ENCODE measurements around the gene ZMYND19.
A peak's percentile ranks its signal among the peaks of the same experiment; 100 is the strongest.

Gene ZMYND19

GRCh38 chr9:137612741-137613142, 22.4 kb upstream of the ZMYND19 start:
- no peak overlapping the region for H3K9ac ChIP-seq (ENCODE audit: low read length)

DNA sequence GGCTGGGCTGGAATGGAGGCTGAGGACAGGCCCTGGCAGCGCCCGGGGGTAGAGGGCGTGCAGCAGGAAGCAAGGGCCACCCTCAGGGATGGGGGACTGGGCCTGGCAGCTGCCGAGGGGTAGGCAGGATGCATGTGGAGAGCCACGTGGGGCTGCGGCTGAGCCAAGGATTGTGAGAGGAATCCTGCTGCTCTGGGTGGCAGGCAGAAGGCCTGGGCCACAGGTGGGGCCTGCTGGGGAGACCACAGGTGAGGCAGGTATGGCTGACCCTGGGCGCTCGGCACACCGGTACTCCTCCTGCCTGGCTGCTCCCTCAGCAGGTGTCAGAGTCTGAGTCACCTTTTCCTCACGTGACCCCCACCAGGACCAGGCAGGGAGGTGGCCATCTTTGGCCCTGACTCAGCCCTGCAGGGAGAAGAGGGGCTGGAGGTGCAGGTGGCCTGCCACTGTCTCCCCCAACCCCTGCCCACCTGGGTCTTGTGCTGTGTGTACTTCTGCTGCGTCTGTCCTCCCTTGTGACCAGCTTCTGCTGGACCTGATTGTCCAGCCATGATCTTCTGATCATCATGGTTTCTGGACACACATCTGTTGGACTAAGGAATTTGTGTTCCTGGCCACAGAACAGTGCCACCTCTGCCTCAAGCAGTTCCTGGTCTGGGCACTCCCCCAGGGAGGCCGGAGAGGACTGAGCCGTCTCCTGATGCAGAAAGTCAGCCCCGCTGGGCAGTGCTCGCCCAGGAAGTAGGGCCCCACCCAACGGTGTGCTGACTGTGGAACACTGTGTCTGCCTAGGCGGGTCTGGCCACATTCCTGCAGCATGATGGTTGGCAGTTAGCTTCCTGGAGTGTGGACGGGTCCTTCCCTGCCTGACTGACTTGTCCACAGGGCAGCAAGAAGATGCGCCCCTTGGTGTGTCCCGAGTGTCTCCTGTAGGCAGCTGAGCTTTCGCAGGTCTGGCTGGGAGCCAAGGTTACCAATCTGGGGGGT, 21.6 kb upstream of the ZMYND19 start:
- Histone ChIP-seq H3K36me3 (replicated peaks; ENCODE audit: insufficient read depth, low read length) (no peaks in the 10 kb centered on the region), H3K4me3 (ENCODE audit: low read length) (no peak overlapping the region), H3K4me1 (ENCODE audit: low read length) (no peaks in the 10 kb centered on the region), H3F3A (ENCODE audit: insufficient read depth, low read length) (no peaks in the 10 kb centered on the region), H3K79me2 (ENCODE audit: low read length) (peaks cover 33% of the 10 kb centered on the region), H3K27me3 (replicated peaks; ENCODE audit: insufficient read depth, low read length) (no peaks in the 10 kb centered on the region), H2AFZ (ENCODE audit: low read length) (no peak overlapping the region), H3K9me2 (replicated peaks; ENCODE audit: insufficient read depth, low read length) (no peaks in the 10 kb centered on the region), H3K27ac (ENCODE audit: low read length) (peak overlapping the region; percentile 32; the same call in 1 of the 2 replicates), H3K4me2 (ENCODE audit: low read depth, low read length) (no peak overlapping the region), H3K9ac (ENCODE audit: low read length) (no peak overlapping the region), H3K9me3 (replicated peaks; ENCODE audit: insufficient read depth, low read length) (no peaks in the 10 kb centered on the region), H4K20me1 (ENCODE audit: insufficient read depth, low read length) (no peaks in the 10 kb centered on the region)
- TF ChIP-seq EZH2phosphoT487 (IDR thresholded peaks at IDR 0.05; ENCODE audit: low read length) = no peak
- TF ChIP-seq, protein P1, sequence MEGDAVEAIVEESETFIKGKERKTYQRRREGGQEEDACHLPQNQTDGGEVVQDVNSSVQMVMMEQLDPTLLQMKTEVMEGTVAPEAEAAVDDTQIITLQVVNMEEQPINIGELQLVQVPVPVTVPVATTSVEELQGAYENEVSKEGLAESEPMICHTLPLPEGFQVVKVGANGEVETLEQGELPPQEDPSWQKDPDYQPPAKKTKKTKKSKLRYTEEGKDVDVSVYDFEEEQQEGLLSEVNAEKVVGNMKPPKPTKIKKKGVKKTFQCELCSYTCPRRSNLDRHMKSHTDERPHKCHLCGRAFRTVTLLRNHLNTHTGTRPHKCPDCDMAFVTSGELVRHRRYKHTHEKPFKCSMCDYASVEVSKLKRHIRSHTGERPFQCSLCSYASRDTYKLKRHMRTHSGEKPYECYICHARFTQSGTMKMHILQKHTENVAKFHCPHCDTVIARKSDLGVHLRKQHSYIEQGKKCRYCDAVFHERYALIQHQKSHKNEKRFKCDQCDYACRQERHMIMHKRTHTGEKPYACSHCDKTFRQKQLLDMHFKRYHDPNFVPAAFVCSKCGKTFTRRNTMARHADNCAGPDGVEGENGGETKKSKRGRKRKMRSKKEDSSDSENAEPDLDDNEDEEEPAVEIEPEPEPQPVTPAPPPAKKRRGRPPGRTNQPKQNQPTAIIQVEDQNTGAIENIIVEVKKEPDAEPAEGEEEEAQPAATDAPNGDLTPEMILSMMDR (IDR thresholded peaks at IDR 0.05; ENCODE audit: low read length) = no peak
- TF ChIP-seq EZH2 (optimal IDR thresholded peaks at IDR 0.05; ENCODE audit: low read depth, low read length) = no peak
- DNase-seq = no peak

More at GRCh38 chr9:137612741-137613142, 22.4 kb upstream of the ZMYND19 start:
- Histone ChIP-seq H2AFZ (ENCODE audit: low read length) (no peak overlapping the region), H3F3A (ENCODE audit: insufficient read depth, low read length) (no peaks in the 10 kb centered on the region; the same call in 1 of the 2 replicates), H3K9me2 (replicated peaks; ENCODE audit: insufficient read depth, low read length) (no peaks in the 10 kb centered on the region), H3K36me3 (replicated peaks; ENCODE audit: insufficient read depth, low read length) (no peaks in the 10 kb centered on the region), H3K4me1 (ENCODE audit: low read length) (peaks cover 5% of the 10 kb centered on the region; the same call in 1 of the 2 replicates), H3K9me3 (replicated peaks; ENCODE audit: insufficient read depth, low read length) (no peaks in the 10 kb centered on the region), H3K4me3 (ENCODE audit: low read length) (no peak overlapping the region), H3K79me2 (ENCODE audit: low read length) (peaks cover 34% of the 10 kb centered on the region), H3K27me3 (replicated peaks; ENCODE audit: insufficient read depth, low read length) (no peaks in the 10 kb centered on the region), H3K27ac (ENCODE audit: low read length) (no peak overlapping the region), H4K20me1 (ENCODE audit: insufficient read depth, low read length) (no peaks in the 10 kb centered on the region), H3K4me2 (ENCODE audit: low read depth, low read length) (no peak overlapping the region)
- TF ChIP-seq, protein P1 (IDR thresholded peaks at IDR 0.05; ENCODE audit: low read length) = no peak
- TF ChIP-seq EZH2 (optimal IDR thresholded peaks at IDR 0.05; ENCODE audit: low read depth, low read length) (no peak), EZH2phosphoT487 (IDR thresholded peaks at IDR 0.05; ENCODE audit: low read length) (no peak)
- no peak for DNase-seq

DNA sequence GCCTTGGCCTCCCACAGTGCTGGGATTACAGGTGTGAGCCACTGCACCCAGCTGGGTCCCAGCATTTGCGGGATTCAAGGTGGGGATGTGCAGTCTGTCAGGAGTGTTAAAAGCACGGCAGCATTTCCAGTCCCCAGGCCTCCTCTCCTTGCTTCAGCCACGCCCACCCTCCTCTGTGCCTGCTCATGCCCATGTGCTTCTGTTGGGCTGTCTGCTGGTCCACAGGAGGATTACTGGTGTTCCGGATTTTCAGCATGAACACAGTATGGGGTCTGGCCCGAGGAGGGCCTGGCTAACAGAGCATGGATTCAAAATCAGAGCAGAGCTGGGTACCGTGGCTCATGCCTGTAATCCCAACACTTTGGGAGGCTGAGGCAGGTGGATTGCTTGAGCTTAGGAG, 20.6 kb upstream of the ZMYND19 start:
- Histone ChIP-seq H3K4me1 (ENCODE audit: low read length) (0 out of 2 replicates have a peak, but pooled peaks cover 4% of the 10 kb centered on the region), H3K9ac (ENCODE audit: low read length) (no peak overlapping the region), H3K36me3 (replicated peaks; ENCODE audit: insufficient read depth, low read length) (no peaks in the 10 kb centered on the region), H3F3A (ENCODE audit: insufficient read depth, low read length) (no peaks in the 10 kb centered on the region; the same call in 1 of the 2 replicates), H2AFZ (ENCODE audit: low read length) (no peak overlapping the region), H3K79me2 (ENCODE audit: low read length) (peaks cover 32% of the 10 kb centered on the region), H4K20me1 (ENCODE audit: insufficient read depth, low read length) (no peaks in the 10 kb centered on the region), H3K9me2 (replicated peaks; ENCODE audit: insufficient read depth, low read length) (no peaks in the 10 kb centered on the region), H3K4me2 (ENCODE audit: low read depth, low read length) (no peak overlapping the region), H3K27ac (ENCODE audit: low read length) (no peak overlapping the region), H3K27me3 (replicated peaks; ENCODE audit: insufficient read depth, low read length) (no peaks in the 10 kb centered on the region), H3K4me3 (ENCODE audit: low read length) (no peak overlapping the region), H3K9me3 (replicated peaks; ENCODE audit: insufficient read depth, low read length) (no peaks in the 10 kb centered on the region)
- TF ChIP-seq, protein P1 (IDR thresholded peaks at IDR 0.05; ENCODE audit: low read length) = no peak
- TF ChIP-seq EZH2phosphoT487 (IDR thresholded peaks at IDR 0.05; ENCODE audit: low read length) (no peak), EZH2 (optimal IDR thresholded peaks at IDR 0.05; ENCODE audit: low read depth, low read length) (no peak)
- DNase-seq = no peak

Measured in MM.1S (cell line).